Sigmoid colon (tissue), 3 donors: ENCODE data around the gene OR6F1.

Source experiments
- POLR2A ChIP-seq, 2 donors: fragments of 450-650 bp; IDR thresholded peaks; one replicate each; pipeline ENCODE4 v1.6.1; 2016; ENCODE audit warnings: antibody characterized with exemption in 2 of 2, mild to moderate bottlenecking in 2 of 2, moderate library complexity in 2 of 2
- TF ChIP-seq, protein P1 (sequence below), 4 experiments: fragments of 450-650 bp in 3 of 4; fragments of 200-600 bp in 1 of 4; IDR thresholded peaks; one replicate each; pipeline ENCODE4 v1.5.1; 2016 to 2019; ENCODE audit warnings: antibody characterized with exemption in 4 of 4, mild to moderate bottlenecking in 3 of 4, moderate library complexity in 2 of 4

- TF ChIP-seq, protein P1, sequence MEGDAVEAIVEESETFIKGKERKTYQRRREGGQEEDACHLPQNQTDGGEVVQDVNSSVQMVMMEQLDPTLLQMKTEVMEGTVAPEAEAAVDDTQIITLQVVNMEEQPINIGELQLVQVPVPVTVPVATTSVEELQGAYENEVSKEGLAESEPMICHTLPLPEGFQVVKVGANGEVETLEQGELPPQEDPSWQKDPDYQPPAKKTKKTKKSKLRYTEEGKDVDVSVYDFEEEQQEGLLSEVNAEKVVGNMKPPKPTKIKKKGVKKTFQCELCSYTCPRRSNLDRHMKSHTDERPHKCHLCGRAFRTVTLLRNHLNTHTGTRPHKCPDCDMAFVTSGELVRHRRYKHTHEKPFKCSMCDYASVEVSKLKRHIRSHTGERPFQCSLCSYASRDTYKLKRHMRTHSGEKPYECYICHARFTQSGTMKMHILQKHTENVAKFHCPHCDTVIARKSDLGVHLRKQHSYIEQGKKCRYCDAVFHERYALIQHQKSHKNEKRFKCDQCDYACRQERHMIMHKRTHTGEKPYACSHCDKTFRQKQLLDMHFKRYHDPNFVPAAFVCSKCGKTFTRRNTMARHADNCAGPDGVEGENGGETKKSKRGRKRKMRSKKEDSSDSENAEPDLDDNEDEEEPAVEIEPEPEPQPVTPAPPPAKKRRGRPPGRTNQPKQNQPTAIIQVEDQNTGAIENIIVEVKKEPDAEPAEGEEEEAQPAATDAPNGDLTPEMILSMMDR (IDR thresholded peaks at IDR 0.05) = peak in 3 of 4 experiments; percentile 10 to 47 (median 27)
- no peak for TF ChIP-seq POLR2A (IDR thresholded peaks at IDR 0.05)
Observed at GRCh38 chr1:247681288-247681897, 35.1 kb downstream of the OR6F1 start.
